ENCODE data around the gene PDXDC1.

DNA sequence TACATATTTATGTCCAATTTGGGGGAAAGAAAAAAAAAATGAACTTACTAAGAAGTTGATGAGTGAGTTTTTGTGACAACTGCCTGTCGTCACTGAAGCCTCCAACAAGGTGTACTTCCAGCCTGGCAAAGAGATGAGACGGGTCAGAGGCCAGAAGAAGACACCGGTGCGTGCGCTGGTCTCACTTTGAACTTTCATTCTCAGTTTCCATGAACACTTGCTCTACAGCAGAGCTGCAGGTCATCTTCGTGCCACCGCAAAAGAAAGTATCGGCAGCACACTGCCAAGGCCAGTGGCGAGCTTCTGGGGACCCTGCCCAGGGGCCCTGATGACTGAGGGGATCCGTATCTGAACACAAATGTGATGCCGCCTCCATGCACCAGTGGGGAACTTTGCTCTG, 69.5 kb downstream of the PDXDC1 start:
- TF ChIP-seq CHD4 (IDR thresholded peaks at IDR 0.05; ENCODE audit: borderline replicate concordance), result no peak
- TF ChIP-seq POLR2A (IDR thresholded peaks at IDR 0.05; ENCODE audit: low read length), result no peak
- no peak for TF ChIP-seq BHLHE40 (IDR thresholded peaks at IDR 0.05; ENCODE audit: low read depth, low read length)
- no peak for TF ChIP-seq ZSCAN20 (CRISPR knock-in tag; IDR thresholded peaks at IDR 0.05)

All from A549 (cell line).